ENCODE results near the gene CDH1. TPM values are rescaled to one million over a fixed set of nuclear protein-coding genes. Genes with fewer than 3 reads are reported as not detected.

Gene CDH1
- total and polyA plus RNA-seq, 2 donors from 2014 or later = 47.0 to 149 TPM

DNA sequence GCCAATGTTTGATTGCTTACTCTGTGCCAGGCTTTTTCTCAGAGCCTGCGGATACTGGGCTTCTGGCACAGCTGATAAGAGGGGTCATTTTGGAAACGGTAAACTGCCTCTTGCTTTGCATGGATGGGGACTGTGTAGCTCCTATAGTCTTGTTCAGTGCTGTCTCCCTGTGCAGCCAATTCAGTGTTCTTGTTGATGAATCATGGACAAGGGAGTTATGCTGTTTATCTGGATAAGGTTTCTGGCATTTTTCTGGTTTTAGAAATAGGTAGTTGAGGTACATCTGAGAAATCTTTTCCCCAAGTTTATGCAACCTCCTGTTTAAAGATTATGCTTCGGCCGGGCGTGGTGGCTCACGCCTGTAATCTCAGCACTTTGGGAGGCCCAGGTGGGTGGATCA lies 89.6 kb downstream of the CDH1 start:
- no peaks in the 10 kb centered on the region for H3K9me3 ChIP-seq (ENCODE audit: control insufficient read depth in 2 of 3, insufficient read depth in 1 of 3, low read length in 3 of 3)
- H3K4me3 ChIP-seq (ENCODE audit: low read length in 3 of 3) = no peak overlapping the region
- H3K4me1 ChIP-seq (ENCODE audit: control insufficient read depth in 2 of 3, insufficient read depth in 2 of 3, low read depth in 1 of 3, low read length in 3 of 3) = no peaks in the 10 kb centered on the region
- intact Hi-C loops (cut with DNase I) = no loop called here
- H3K9ac ChIP-seq (ENCODE audit: low read length in 3 of 3) = no peak overlapping the region
- DNase-seq (no peak), FAIRE-seq (no peak)
- no peaks in the 10 kb centered on the region for H3K27me3 ChIP-seq (ENCODE audit: control insufficient read depth, insufficient read depth, low read length)
- peaks cover 0 to 10% (median 10%) of the 10 kb centered on the region in 3 donors for H3K36me3 ChIP-seq (ENCODE audit: control insufficient read depth in 2 of 3, insufficient read depth in 3 of 3, low read length in 3 of 3)
- TF ChIP-seq, protein P1, sequence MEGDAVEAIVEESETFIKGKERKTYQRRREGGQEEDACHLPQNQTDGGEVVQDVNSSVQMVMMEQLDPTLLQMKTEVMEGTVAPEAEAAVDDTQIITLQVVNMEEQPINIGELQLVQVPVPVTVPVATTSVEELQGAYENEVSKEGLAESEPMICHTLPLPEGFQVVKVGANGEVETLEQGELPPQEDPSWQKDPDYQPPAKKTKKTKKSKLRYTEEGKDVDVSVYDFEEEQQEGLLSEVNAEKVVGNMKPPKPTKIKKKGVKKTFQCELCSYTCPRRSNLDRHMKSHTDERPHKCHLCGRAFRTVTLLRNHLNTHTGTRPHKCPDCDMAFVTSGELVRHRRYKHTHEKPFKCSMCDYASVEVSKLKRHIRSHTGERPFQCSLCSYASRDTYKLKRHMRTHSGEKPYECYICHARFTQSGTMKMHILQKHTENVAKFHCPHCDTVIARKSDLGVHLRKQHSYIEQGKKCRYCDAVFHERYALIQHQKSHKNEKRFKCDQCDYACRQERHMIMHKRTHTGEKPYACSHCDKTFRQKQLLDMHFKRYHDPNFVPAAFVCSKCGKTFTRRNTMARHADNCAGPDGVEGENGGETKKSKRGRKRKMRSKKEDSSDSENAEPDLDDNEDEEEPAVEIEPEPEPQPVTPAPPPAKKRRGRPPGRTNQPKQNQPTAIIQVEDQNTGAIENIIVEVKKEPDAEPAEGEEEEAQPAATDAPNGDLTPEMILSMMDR (IDR thresholded peaks at IDR 0.05; ENCODE audit: borderline replicate concordance, extremely low read depth, insufficient read depth) = no peak
- no peak overlapping the region for H3K27ac ChIP-seq (ENCODE audit: low read depth in 2 of 2, low read length in 2 of 2)

DNA sequence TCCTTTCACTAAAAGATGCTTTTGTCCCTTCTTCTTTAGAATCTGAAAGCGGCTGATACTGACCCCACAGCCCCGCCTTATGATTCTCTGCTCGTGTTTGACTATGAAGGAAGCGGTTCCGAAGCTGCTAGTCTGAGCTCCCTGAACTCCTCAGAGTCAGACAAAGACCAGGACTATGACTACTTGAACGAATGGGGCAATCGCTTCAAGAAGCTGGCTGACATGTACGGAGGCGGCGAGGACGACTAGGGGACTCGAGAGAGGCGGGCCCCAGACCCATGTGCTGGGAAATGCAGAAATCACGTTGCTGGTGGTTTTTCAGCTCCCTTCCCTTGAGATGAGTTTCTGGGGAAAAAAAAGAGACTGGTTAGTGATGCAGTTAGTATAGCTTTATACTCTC lies 96.2 kb downstream of the CDH1 start:
- DNase-seq (no peak), FAIRE-seq (no peak)
- H3K4me1 ChIP-seq (ENCODE audit: control insufficient read depth in 2 of 3, insufficient read depth in 2 of 3, low read depth in 1 of 3, low read length in 3 of 3) = no peaks in the 10 kb centered on the region
- TF ChIP-seq, protein P1 (IDR thresholded peaks at IDR 0.05; ENCODE audit: borderline replicate concordance, extremely low read depth, insufficient read depth) = no peak
- H3K36me3 ChIP-seq (ENCODE audit: control insufficient read depth in 2 of 3, insufficient read depth in 3 of 3, low read length in 3 of 3) = peaks cover 0 to 7% (median 6%) of the 10 kb centered on the region in 3 donors
- no peak overlapping the region for H3K9ac ChIP-seq (ENCODE audit: low read length in 3 of 3)
- no peak overlapping the region for H3K27ac ChIP-seq (ENCODE audit: low read depth in 2 of 2, low read length in 2 of 2)
- no peak overlapping the region for H3K4me3 ChIP-seq (ENCODE audit: low read length in 3 of 3)
- H3K27me3 ChIP-seq (ENCODE audit: control insufficient read depth, insufficient read depth, low read length) = no peaks in the 10 kb centered on the region
- intact Hi-C loops (cut with DNase I) = no loop called here
- H3K9me3 ChIP-seq (ENCODE audit: control insufficient read depth in 2 of 3, insufficient read depth in 1 of 3, low read length in 3 of 3) = no peaks in the 10 kb centered on the region

DNA sequence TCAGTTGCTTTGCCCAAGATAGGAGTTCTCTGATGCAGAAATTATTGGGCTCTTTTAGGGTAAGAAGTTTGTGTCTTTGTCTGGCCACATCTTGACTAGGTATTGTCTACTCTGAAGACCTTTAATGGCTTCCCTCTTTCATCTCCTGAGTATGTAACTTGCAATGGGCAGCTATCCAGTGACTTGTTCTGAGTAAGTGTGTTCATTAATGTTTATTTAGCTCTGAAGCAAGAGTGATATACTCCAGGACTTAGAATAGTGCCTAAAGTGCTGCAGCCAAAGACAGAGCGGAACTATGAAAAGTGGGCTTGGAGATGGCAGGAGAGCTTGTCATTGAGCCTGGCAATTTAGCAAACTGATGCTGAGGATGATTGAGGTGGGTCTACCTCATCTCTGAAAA lies 97.5 kb downstream of the CDH1 start:
- FAIRE-seq (no peak), DNase-seq (no peak)
- Histone ChIP-seq H3K9me3 (ENCODE audit: control insufficient read depth in 2 of 3, insufficient read depth in 1 of 3, low read length in 3 of 3) (no peaks in the 10 kb centered on the region), H3K9ac (ENCODE audit: low read length in 3 of 3) (no peak overlapping the region), H3K4me1 (ENCODE audit: control insufficient read depth in 2 of 3, insufficient read depth in 2 of 3, low read depth in 1 of 3, low read length in 3 of 3) (no peaks in the 10 kb centered on the region), H3K27me3 (ENCODE audit: control insufficient read depth, insufficient read depth, low read length) (no peaks in the 10 kb centered on the region), H3K27ac (ENCODE audit: low read depth in 2 of 2, low read length in 2 of 2) (no peak overlapping the region), H3K4me3 (ENCODE audit: low read length in 3 of 3) (no peak overlapping the region), H3K36me3 (ENCODE audit: control insufficient read depth in 2 of 3, insufficient read depth in 3 of 3, low read length in 3 of 3) (peaks cover 0 to 3% (median 3%) of the 10 kb centered on the region in 3 donors)
- TF ChIP-seq, protein P1 (IDR thresholded peaks at IDR 0.05; ENCODE audit: borderline replicate concordance, extremely low read depth, insufficient read depth) = no peak
- intact Hi-C loops (cut with DNase I) = no loop called here

DNA sequence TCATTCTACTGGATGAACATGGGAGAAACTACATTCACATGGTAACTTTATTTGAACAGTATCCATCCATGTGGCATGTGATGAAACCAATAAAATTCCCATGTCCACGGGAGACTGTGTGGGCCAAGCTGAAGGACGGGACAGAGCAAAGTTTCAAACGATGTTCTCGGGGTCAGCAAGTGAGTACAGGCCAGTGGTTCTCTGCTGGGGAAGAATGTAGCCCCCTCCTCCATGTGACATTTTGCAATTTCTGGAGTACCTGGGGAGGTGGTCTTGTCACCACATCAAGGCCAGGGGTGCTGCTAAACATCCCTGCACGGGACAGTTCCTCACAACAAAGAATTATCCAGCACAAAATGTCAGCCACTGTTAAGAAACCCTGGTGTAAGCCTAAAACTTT lies 98.9 kb downstream of the CDH1 start:
- FAIRE-seq (no peak), DNase-seq (no peak)
- TF ChIP-seq, protein P1 (IDR thresholded peaks at IDR 0.05; ENCODE audit: borderline replicate concordance, extremely low read depth, insufficient read depth) = no peak
- Histone ChIP-seq H3K9me3 (ENCODE audit: control insufficient read depth in 2 of 3, insufficient read depth in 1 of 3, low read length in 3 of 3) (no peaks in the 10 kb centered on the region), H3K4me3 (ENCODE audit: low read length in 3 of 3) (no peak overlapping the region), H3K36me3 (ENCODE audit: control insufficient read depth in 2 of 3, insufficient read depth in 3 of 3, low read length in 3 of 3) (no peaks in the 10 kb centered on the region), H3K4me1 (ENCODE audit: control insufficient read depth in 2 of 3, insufficient read depth in 2 of 3, low read depth in 1 of 3, low read length in 3 of 3) (no peaks in the 10 kb centered on the region), H3K27me3 (ENCODE audit: control insufficient read depth, insufficient read depth, low read length) (no peaks in the 10 kb centered on the region), H3K27ac (ENCODE audit: low read depth in 2 of 2, low read length in 2 of 2) (no peak overlapping the region), H3K9ac (ENCODE audit: low read length in 3 of 3) (no peak overlapping the region)
- intact Hi-C loops (cut with DNase I) = no loop called here

Data from kidney (tissue), 14 donors.